Breast epithelium (tissue), 4 donors: ENCODE data around the gene FER. TPM values are rescaled to one million over a fixed set of nuclear protein-coding genes. Genes with fewer than 3 reads are reported as not detected.
A peak's percentile ranks its signal among the peaks of the same experiment; 100 is the strongest.
"Not testable (repeated sequence)": the region's sequence is repeated elsewhere in the genome, so short reads cannot be mapped to it uniquely, and the experiment has no call there.

Experiments used
- DNase-seq, 2 donors: peaks; one replicate each; pipeline ENCODE4 v3.0.0-alpha.2; 2019; ENCODE audit warnings: low spot score in 2 of 2
- H3K27ac ChIP-seq, 2 donors: fragments of 200-600 bp; sonication (generic) in 1 of 2; one replicate each; pipeline ENCODE4 v1.5.1; 2016 to 2019; ENCODE audit warnings: mild to moderate bottlenecking in 1 of 2
- H3K27me3 ChIP-seq, 2 donors: fragments of 200-600 bp; sonication (generic) in 1 of 2; one replicate each; pipeline versions ENCODE4 v1.5.1 to v1.6.0; 2017 to 2019; ENCODE audit warnings: control low read depth in 1 of 2, mild to moderate bottlenecking in 1 of 2
- H3K36me3 ChIP-seq: fragments of 200-600 bp; one replicate; pipeline ENCODE4 v1.5.1; 2019
- H3K4me1 ChIP-seq, 2 donors: fragments of 200-600 bp; sonication (generic); one replicate each; pipeline ENCODE4 v1.5.1; 2016 to 2019; ENCODE audit warnings: control low read depth in 1 of 2
- H3K4me3 ChIP-seq, 3 donors: fragments of 200-600 bp; sonication (generic); 1 replicate in 2 of 3; 2 replicates in 1 of 3; pipeline ENCODE4 v1.5.1; 2016 to 2019; ENCODE audit warnings: mild to moderate bottlenecking in 3 of 3, moderate library complexity in 2 of 3
- H3K9me3 ChIP-seq, 2 donors: fragments of 200-600 bp; sonication (generic) in 1 of 2; one replicate each; pipeline ENCODE4 v1.5.1; 2016 to 2019; ENCODE audit warnings: control low read depth in 1 of 2
- CTCF ChIP-seq, 3 donors: fragments of 450-650 bp; IDR thresholded peaks; one replicate each; pipeline ENCODE4 v1.5.1; 2016 to 2017; ENCODE audit warnings: antibody characterized with exemption in 3 of 3, mild to moderate bottlenecking in 3 of 3, moderate library complexity in 3 of 3
- POLR2A ChIP-seq: fragments of 450-650 bp; IDR thresholded peaks from one replicate; pipeline ENCODE4 v1.6.1; 2016; ENCODE audit warnings: antibody characterized with exemption, mild to moderate bottlenecking, moderate library complexity
- POLR2AphosphoS5 ChIP-seq, 3 donors: sonication (generic); formaldehyde crosslinking; IDR thresholded peaks; one replicate each; pipeline ENCODE4 v1.6.1; 2017; ENCODE audit warnings: antibody characterized with exemption in 3 of 3
- intact Hi-C: fragments of 100-400 bp; cut with DNase I; formaldehyde crosslinking; loops from one replicate; pipeline ENCODE4 v1.15.1; 2023; ENCODE audit warnings: low total_unique reads
- total RNA-seq, 3 donors: library from RNA; depleted of rRNA; stranded (reverse); fragments of >200 nt; gene quantifications; one replicate each; pipeline ENCODE4 v1.1.0, GENCODE V29; 2016

FER gene
- total RNA-seq: 10 to 100 TPM; 24.3 to 27.8 (median 27.2) TPM

GRCh38 chr5:108747774-108748400 is at the start of gene FER:
FER (plus strand) TSS chr5:108747897; CDS start chr5:108798183, 50,286 bp downstream.
- no peak for TF ChIP-seq CTCF (IDR thresholded peaks at IDR 0.05)
- TF ChIP-seq POLR2AphosphoS5 (IDR thresholded peaks at IDR 0.05): no peak
- TF ChIP-seq POLR2A: no peak
- Histone ChIP-seq H3K9me3 (no peaks in the 10 kb centered on the region), H3K4me3 (peak within 1 kb of the TSS; percentile 85 to 96 (median 92)), H3K4me1 (no peaks in the 10 kb centered on the region), H3K27me3 (no peaks in the 10 kb centered on the region), H3K36me3 (no peaks in the 10 kb centered on the region), H3K27ac (peak within 1 kb of the TSS; percentile 94 to 99)
- peak in 1 of 2 donors; percentile 27 for DNase-seq
- intact Hi-C loops: no loop called here

- intact Hi-C loops, H3K27ac ChIP-seq, DNase-seq, H3K27me3 ChIP-seq, H3K4me1 ChIP-seq, H3K4me3 ChIP-seq, H3K9me3 ChIP-seq, H3K36me3 ChIP-seq: not testable (repeated sequence)
Observed at GRCh38 chr5:108700388-108700787, 47.3 kb upstream of the FER start.

DNA sequence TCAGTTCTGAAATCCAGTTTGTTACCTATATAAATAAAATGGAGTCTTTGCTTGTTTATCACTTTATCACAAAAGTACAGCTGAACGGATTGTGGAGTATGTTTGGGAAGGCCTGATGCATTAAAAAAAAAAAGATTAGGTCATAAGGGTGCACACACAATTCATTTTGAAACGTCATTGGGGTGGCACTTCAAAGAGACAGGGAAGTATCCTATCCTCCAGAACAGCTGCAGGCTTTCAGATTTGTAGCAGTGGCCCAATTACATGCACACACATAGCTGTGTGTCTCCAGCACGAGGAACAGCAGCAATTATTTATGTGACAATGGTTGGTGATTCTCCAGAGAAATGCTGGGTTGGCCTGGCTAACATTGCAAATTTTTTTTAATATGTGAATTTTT is 46.8 kb upstream of the FER start:
- intact Hi-C loops: no loop called here
- no peaks in the 10 kb centered on the region for H3K4me1 ChIP-seq
- no peaks in the 10 kb centered on the region for H3K36me3 ChIP-seq
- no peak overlapping the region for H3K4me3 ChIP-seq
- H3K27me3 ChIP-seq: no peaks in the 10 kb centered on the region
- no peak for DNase-seq
- no peak overlapping the region for H3K27ac ChIP-seq
- H3K9me3 ChIP-seq: no peaks in the 10 kb centered on the region
- TF ChIP-seq POLR2A: no peak
- TF ChIP-seq CTCF (IDR thresholded peaks at IDR 0.05): no peak
- TF ChIP-seq POLR2AphosphoS5 (IDR thresholded peaks at IDR 0.05): no peak

DNA sequence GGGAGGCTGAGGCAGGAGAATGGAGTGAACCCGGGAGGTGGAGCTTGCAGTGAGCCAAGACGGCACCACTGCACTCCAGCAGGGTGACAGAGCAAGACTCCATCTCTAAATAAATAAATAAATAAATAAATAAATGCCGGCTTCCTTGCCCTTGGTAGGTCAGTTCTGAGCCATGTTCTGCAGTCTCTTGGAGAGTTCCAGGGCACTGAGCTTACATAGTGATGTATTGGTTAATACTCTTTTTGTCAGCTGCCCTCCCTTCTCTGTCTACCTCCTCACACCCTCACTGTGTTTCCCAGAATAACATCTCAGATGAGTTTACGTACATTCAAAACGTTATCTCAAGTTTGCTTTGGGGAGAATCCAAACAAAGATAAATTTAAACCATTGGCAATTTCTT is 45.2 kb upstream of the FER start:
- H3K4me1 ChIP-seq: no peaks in the 10 kb centered on the region
- TF ChIP-seq POLR2A: no peak
- no peak for TF ChIP-seq POLR2AphosphoS5 (IDR thresholded peaks at IDR 0.05)
- TF ChIP-seq CTCF (IDR thresholded peaks at IDR 0.05): no peak
- intact Hi-C loops: no loop called here

GRCh38 chr5:108703313-108703712 is 44.4 kb upstream of the FER start:
- intact Hi-C loops: no loop called here
- no peak overlapping the region for H3K4me3 ChIP-seq
- H3K36me3 ChIP-seq: no peaks in the 10 kb centered on the region
- no peaks in the 10 kb centered on the region for H3K27me3 ChIP-seq
- no peak for TF ChIP-seq POLR2A
- TF ChIP-seq CTCF (IDR thresholded peaks at IDR 0.05): no peak
- TF ChIP-seq POLR2AphosphoS5 (IDR thresholded peaks at IDR 0.05): no peak
- no peaks in the 10 kb centered on the region for H3K9me3 ChIP-seq
- no peak overlapping the region for H3K27ac ChIP-seq
- no peaks in the 10 kb centered on the region for H3K4me1 ChIP-seq
- DNase-seq: no peak

More for the DNA sequence above, 45.2 kb upstream of the FER start:
- Histone ChIP-seq H3K36me3 (no peaks in the 10 kb centered on the region), H3K9me3 (no peaks in the 10 kb centered on the region), H3K27me3 (no peaks in the 10 kb centered on the region), H3K27ac (no peak overlapping the region), H3K4me3 (no peak overlapping the region)
- DNase-seq: no peak
